Breast epithelium (tissue), 4 donors: ENCODE results near the gene CDH13. TPM values are rescaled to one million over a fixed set of nuclear protein-coding genes. Genes with fewer than 3 reads are reported as not detected.

Experiments
- DNase-seq, 2 donors: peaks; one replicate each; pipeline ENCODE4 v3.0.0-alpha.2; 2019; ENCODE audit warnings: low spot score in 2 of 2
- H3K27ac ChIP-seq, 2 donors: fragments of 200-600 bp; sonication (generic) in 1 of 2; one replicate each; pipeline ENCODE4 v1.5.1; 2016 to 2019; ENCODE audit warnings: mild to moderate bottlenecking in 1 of 2
- H3K27me3 ChIP-seq, 2 donors: fragments of 200-600 bp; sonication (generic) in 1 of 2; one replicate each; pipeline versions ENCODE4 v1.5.1 to v1.6.0; 2017 to 2019; ENCODE audit warnings: control low read depth in 1 of 2, mild to moderate bottlenecking in 1 of 2
- H3K36me3 ChIP-seq: fragments of 200-600 bp; one replicate; pipeline ENCODE4 v1.5.1; 2019
- H3K4me1 ChIP-seq, 2 donors: fragments of 200-600 bp; sonication (generic); one replicate each; pipeline ENCODE4 v1.5.1; 2016 to 2019; ENCODE audit warnings: control low read depth in 1 of 2
- H3K4me3 ChIP-seq, 3 donors: fragments of 200-600 bp; sonication (generic); 1 replicate in 2 of 3; 2 replicates in 1 of 3; pipeline ENCODE4 v1.5.1; 2016 to 2019; ENCODE audit warnings: mild to moderate bottlenecking in 3 of 3, moderate library complexity in 2 of 3
- H3K9me3 ChIP-seq, 2 donors: fragments of 200-600 bp; sonication (generic) in 1 of 2; one replicate each; pipeline ENCODE4 v1.5.1; 2016 to 2019; ENCODE audit warnings: control low read depth in 1 of 2
- POLR2A ChIP-seq: fragments of 450-650 bp; IDR thresholded peaks from one replicate; pipeline ENCODE4 v1.6.1; 2016; ENCODE audit warnings: antibody characterized with exemption, mild to moderate bottlenecking, moderate library complexity
- POLR2AphosphoS5 ChIP-seq, 3 donors: sonication (generic); formaldehyde crosslinking; IDR thresholded peaks; one replicate each; pipeline ENCODE4 v1.6.1; 2017; ENCODE audit warnings: antibody characterized with exemption in 3 of 3
- intact Hi-C: fragments of 100-400 bp; cut with DNase I; formaldehyde crosslinking; loops from one replicate; pipeline ENCODE4 v1.15.1; 2023; ENCODE audit warnings: low total_unique reads
- total RNA-seq, 3 donors: library from RNA; depleted of rRNA; stranded (reverse); fragments of >200 nt; gene quantifications; one replicate each; pipeline ENCODE4 v1.1.0, GENCODE V29; 2016
- TF ChIP-seq, protein P1 (sequence below), 3 donors: fragments of 450-650 bp; IDR thresholded peaks; one replicate each; pipeline ENCODE4 v1.5.1; 2016 to 2017; ENCODE audit warnings: antibody characterized with exemption in 3 of 3, mild to moderate bottlenecking in 3 of 3, moderate library complexity in 3 of 3

Gene CDH13
- total RNA-seq, 3 donors from 2014 or later: 6.0 to 13.1 (median 11.5) TPM

DNA sequence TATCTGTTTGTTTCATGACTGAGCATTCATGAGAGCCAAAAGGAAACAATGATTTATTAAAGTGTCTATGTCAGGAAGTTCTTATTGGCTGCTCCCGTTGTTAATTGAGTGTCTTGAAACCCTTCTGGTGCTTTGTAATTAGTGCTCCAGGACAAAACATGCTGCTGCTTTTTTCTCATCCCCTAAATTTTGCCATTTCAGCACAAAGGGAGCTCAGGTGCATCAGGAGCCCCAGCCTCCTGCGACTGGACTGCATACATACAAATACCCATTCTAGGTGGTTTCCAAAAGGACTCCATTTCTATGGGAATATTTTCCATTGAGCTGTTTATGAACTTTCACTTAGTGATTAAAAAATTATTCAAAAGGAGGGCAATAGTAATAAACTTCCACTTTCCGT is 354.0 kb downstream of the CDH13 start:
- H3K27ac ChIP-seq: no peak overlapping the region
- peaks cover 0 to 6% of the 10 kb centered on the region in 2 donors for H3K9me3 ChIP-seq
- intact Hi-C loops: no loop called here
- H3K27me3 ChIP-seq: no peaks in the 10 kb centered on the region
- TF ChIP-seq POLR2A: no peak
- TF ChIP-seq POLR2AphosphoS5 (IDR thresholded peaks at IDR 0.05): no peak
- TF ChIP-seq, protein P1, sequence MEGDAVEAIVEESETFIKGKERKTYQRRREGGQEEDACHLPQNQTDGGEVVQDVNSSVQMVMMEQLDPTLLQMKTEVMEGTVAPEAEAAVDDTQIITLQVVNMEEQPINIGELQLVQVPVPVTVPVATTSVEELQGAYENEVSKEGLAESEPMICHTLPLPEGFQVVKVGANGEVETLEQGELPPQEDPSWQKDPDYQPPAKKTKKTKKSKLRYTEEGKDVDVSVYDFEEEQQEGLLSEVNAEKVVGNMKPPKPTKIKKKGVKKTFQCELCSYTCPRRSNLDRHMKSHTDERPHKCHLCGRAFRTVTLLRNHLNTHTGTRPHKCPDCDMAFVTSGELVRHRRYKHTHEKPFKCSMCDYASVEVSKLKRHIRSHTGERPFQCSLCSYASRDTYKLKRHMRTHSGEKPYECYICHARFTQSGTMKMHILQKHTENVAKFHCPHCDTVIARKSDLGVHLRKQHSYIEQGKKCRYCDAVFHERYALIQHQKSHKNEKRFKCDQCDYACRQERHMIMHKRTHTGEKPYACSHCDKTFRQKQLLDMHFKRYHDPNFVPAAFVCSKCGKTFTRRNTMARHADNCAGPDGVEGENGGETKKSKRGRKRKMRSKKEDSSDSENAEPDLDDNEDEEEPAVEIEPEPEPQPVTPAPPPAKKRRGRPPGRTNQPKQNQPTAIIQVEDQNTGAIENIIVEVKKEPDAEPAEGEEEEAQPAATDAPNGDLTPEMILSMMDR (IDR thresholded peaks at IDR 0.05): no peak
- DNase-seq: no peak
- H3K4me1 ChIP-seq: no peaks in the 10 kb centered on the region
- H3K36me3 ChIP-seq: no peaks in the 10 kb centered on the region
- H3K4me3 ChIP-seq: no peak overlapping the region

DNA sequence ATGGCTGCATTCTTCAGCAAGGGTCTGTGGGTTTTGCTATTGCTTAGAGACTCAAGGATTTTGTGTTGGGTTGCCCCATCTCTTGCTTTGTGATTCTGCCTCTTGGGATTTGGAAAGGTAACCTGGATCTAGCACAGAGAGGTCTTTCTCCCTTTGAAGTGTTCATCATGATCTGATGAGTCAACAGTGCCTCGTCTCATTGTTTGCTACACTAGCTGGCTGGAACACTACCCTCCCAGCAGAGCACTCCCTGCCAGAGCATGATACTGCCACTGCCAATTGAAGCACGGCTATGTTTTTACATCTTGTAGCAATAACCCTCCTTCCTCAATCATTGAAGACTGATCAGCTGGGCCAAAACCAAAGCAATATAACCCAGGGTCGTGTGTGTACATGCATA is 361.0 kb downstream of the CDH13 start:
- intact Hi-C loops: no loop called here
- TF ChIP-seq POLR2AphosphoS5 (IDR thresholded peaks at IDR 0.05) (no peak), POLR2A (no peak)
- TF ChIP-seq, protein P1 (IDR thresholded peaks at IDR 0.05): no peak
- no peaks in the 10 kb centered on the region for H3K4me1 ChIP-seq
- no peak for DNase-seq
- H3K27me3 ChIP-seq: no peaks in the 10 kb centered on the region
- H3K9me3 ChIP-seq: no peaks in the 10 kb centered on the region
- H3K4me3 ChIP-seq: no peak overlapping the region
- no peaks in the 10 kb centered on the region for H3K36me3 ChIP-seq
- H3K27ac ChIP-seq: no peak overlapping the region

DNA sequence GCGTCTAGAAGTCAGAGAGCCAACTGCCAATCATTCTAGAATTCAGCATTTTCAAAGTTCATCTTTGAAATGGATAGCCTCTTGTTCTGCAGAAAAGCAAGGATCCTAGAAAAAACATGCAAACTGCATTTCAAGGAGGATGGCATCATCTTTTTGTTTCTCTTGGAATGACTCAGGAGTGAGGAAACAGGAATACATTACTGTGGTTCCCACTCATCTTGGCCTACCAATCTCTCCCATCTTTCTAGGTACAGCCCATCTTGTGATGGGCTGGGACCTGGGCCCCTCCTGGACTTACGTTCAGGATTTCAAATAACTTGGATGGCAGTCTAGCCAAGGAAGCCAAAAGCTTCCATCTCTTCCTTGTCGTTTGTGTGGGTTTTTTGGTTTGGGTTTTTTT is 363.4 kb downstream of the CDH13 start:
- Histone ChIP-seq H3K4me1 (no peaks in the 10 kb centered on the region), H3K9me3 (no peaks in the 10 kb centered on the region), H3K27ac (no peak overlapping the region), H3K36me3 (no peaks in the 10 kb centered on the region), H3K4me3 (no peak overlapping the region), H3K27me3 (no peaks in the 10 kb centered on the region)
- DNase-seq: no peak
- intact Hi-C loops: no loop called here
- TF ChIP-seq POLR2A: no peak
- TF ChIP-seq, protein P1 (IDR thresholded peaks at IDR 0.05): no peak

DNA sequence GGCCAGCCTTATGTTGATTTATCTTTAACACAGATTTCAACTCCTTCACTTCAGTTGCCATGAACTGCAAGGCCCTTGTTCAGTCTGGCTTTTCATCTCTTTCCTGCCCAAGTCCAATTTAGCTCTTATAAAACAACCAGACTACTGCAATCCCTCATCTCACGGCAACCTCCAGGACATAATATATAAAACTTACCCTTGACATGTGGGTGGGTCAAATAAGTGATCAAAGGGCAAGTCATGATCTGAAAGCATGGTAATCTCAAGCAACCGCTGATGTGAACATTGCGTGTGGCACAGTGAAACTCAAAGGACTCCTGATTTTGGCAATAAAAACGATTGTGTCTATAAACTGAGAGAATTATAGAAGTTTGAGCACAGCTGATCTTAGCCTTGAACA is 364.6 kb downstream of the CDH13 start:
- H3K9me3 ChIP-seq: no peaks in the 10 kb centered on the region
- no peaks in the 10 kb centered on the region for H3K4me1 ChIP-seq
- no peaks in the 10 kb centered on the region for H3K27me3 ChIP-seq
- DNase-seq: no peak
- H3K27ac ChIP-seq: no peak overlapping the region
- no peak overlapping the region for H3K4me3 ChIP-seq
- intact Hi-C loops: no loop called here
- no peaks in the 10 kb centered on the region for H3K36me3 ChIP-seq
- no peak for TF ChIP-seq POLR2A
- no peak for TF ChIP-seq POLR2AphosphoS5 (IDR thresholded peaks at IDR 0.05)
- TF ChIP-seq, protein P1 (IDR thresholded peaks at IDR 0.05): no peak

DNA sequence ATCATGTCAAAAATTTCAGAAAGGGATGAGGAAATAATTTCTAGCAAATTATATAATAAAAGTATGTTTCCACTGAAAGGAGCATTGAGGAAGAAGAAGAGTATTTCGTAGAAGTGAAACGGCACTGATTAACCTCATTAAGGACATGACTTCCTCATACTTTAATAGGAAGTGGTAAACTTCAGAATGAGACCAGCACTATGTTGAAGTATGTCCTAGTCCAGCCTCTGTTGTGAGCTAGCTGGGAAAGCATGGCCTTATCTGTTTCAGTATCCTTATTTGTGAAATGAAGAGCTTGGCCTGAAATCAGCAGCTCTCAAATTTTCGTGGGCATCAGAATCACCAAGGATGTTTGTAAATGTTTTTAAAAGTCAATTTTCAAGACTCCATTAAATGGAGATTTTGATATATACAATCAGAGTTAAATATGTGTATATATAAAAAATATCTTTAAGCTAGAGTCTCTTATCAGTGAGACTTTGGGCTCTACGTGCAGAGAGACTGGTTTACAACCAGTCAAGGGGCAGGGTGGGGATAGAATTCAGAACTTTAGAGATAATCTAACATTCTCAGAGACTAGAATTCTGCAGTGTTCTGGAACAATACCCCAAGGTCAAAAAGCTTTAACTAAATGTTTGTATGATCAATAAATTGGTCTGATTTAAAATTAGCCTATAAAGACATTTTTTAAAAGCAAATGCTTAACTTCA is 365.4 kb downstream of the CDH13 start:
- no peak for DNase-seq
- Histone ChIP-seq H3K4me1 (no peaks in the 10 kb centered on the region), H3K9me3 (no peaks in the 10 kb centered on the region), H3K27me3 (no peaks in the 10 kb centered on the region), H3K4me3 (no peak overlapping the region), H3K27ac (no peak overlapping the region), H3K36me3 (no peaks in the 10 kb centered on the region)
- intact Hi-C loops: no loop called here
- TF ChIP-seq POLR2AphosphoS5 (IDR thresholded peaks at IDR 0.05) (no peak), POLR2A (no peak)
- TF ChIP-seq, protein P1 (IDR thresholded peaks at IDR 0.05): no peak
